GM19025 (cell line): ENCODE results near the gene LHX4.

Source experiments
- ATAC-seq: cut with Tn5 transposase; IDR thresholded peaks from one replicate; pipeline ENCODE4 v1.9.1; 2021; ENCODE audit warnings: mild to moderate bottlenecking, low read depth, moderate library complexity; ENCODE audit not compliant: unreplicated experiment

LHX4 gene

DNA sequence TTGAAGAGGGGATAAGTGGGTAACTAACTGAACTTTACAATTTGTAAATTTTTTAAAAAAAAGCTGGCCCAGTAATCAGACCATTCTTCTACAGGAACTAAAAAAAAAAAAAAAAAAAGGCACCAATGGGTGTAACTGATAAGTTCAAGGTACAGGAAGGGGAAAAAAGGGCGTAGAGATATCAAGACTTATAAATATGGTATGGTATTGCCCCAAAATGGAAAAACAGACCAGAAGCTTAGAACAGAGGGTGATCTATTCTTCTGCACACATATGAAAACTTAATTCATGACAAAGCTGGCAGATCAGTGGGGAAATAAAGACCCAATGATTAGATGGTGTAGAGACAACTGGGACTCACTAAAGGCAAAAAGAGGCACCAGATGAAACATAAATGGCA is 58.9 kb downstream of the LHX4 start:
- no peak for ATAC-seq

DNA sequence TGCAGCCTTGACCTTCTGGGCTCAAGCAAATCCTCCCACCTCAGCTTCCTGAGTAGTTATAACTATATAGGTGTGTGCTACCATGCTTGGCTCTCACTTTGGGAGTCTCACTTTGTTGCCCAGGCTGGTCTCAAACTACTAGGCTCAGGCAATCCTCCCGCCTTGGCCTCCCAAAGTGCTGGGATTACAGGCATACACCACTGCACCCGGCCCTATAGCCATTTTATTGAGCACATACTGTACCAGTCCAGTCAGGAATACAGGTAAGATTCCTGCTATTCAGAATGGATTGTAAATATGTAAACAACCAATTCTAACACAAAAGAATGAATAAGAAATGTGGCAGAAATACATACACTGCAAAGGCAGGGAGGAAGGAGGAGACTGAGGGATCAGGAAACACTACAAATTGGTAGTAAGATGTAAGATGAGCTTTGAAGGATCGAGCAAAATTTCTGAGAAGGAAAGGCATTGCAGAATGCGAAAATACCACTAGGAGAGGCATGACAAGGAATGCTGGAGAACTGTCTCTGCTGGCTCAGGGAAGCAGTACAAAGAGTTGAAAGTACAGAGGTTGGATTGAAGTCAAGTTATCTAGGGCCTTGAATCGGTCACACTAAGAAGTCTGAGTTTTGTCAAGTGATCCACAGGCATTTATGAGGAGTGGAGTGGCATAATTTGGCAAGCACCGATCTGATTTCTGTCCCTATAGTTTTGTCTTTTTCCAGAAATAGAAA is 60.4 kb downstream of the LHX4 start:
- ATAC-seq = no peak

- no peak for ATAC-seq
Observed at GRCh38 chr1:180291004-180291403, 60.9 kb downstream of the LHX4 start.

DNA sequence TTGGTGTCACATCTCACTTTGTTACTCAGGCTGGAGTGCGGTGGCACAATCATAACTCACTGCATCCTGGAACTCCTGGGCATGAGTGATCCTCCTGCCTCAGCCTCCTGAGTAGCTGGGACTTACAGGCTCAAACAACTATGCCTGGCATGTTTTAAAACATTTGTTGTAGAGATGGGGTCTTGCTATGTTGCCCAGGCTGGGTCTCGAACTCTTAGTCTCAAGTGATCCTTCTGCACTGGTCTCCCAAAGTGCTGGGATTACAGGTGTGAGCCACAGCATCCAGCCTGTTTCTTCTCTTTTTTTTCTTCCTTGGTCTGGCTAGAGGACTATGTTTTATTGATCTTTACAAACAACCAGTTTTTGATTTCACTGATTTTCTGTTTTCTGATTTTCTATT is 64.6 kb downstream of the LHX4 start:
- ATAC-seq = no peak

DNA sequence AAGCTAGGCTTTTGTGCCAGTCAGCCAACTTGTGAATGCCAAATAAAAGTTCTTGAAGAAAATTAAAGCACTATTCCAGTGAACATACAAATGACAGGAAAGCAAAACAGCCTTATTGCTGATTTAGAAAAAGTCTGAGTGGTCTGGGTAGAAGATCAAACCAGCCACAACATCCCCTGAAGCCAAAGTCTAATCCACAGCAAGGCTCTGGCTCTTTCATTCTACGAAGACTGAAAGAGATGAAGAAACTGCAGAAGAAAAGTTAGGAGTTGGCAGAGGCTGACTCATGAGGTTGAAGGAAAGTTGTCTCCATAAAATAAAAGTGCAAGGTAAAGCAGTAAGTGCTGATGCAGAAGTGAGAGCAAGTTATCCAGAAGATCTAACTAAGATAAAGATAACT is 65.9 kb downstream of the LHX4 start:
- no peak for ATAC-seq

DNA sequence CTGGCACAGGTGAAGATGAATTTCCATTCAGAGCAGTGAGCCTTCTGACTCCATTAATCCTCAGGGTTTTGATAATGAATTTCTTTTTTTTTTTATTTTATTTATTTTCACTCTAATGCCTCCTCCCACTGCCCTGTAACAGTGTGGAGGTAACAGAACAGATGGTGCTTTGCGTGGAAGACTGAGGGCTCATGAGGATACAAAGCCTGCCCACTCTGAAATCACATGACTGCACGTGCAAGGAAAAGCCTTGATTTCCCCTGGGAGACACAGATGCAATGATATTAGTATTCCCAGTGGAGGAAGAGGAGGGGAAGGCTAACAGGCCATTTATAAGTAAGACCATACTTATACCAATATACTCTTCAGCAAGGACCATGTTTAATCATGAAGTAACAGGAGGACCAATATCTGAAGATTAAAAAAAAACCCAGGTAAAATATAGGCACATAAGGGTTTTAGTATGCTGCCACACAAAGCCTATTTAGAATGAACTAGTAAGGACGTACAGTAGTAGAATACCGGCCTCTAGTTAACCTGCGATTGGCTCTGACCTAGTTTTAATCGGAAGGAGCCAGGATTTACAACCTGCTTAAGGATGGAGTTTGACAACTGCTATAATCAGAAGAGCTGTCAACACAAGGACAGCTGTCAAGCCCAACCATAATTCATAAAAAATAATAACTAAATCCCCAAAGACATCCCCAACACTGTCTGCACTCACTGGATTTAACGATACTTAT is 69.6 kb downstream of the LHX4 start:
- no peak for ATAC-seq

- ATAC-seq = no peak
Observed at GRCh38 chr1:180301135-180301742, 71.2 kb downstream of the LHX4 start.

DNA sequence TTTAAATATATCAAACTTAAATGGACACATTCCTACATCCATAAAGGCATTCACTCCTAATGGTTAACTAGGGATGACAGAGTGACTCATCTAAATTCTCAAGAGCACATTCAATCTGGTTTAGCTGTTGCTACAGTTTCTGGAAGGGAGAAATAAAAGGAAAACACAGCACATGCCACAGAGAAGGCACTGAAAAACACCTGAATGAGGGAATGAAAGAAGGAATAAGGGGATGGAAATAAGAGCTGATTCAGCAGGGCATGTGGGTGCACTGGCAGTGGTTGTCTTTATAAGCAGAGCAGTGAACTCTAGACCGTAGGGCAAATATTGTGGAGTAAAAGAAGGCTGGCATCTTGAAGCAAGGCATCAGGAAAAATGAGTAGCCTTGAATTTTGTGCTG is 79.3 kb downstream of the LHX4 start:
- no peak for ATAC-seq

DNA sequence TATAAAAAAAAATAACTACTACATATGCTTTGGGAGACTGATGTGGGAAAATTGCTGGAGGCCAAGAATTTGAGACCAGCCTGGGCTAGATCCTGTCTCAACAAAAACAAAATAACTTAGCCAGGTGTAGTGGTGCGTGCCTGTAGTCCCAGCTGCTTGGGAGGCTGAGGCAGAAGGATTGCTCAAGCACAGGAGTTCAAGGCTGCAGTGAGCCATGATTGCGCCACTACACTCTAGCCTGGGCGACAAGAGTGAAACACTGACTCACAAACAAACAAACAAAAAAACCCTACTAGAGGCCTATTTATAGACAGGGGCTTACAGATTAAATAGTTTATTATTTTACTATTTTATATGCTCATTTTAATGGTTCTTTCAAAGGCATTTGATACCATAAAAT is 80.0 kb downstream of the LHX4 start:
- ATAC-seq = no peak

- ATAC-seq = no peak
Observed at GRCh38 chr1:180311011-180311730, 81.1 kb downstream of the LHX4 start.

DNA sequence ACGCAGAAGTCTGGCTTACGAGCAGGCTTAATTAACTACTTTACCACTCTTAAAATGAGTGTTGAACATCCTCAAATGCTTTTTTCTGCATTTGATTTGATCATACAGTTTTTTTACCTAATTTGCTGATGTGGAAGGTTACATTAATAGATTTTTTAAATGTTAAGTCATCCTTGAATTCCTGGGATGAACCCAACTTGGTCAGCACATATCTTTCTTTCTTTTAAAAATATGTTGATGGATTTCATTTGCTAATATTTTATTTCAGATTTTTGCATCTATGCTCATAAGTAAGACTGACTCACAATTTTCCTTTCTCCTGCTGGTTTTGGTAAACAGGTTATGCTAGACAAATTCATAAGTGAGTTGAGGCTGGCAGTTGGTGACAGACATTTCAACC is 82.9 kb downstream of the LHX4 start:
- ATAC-seq = no peak

DNA sequence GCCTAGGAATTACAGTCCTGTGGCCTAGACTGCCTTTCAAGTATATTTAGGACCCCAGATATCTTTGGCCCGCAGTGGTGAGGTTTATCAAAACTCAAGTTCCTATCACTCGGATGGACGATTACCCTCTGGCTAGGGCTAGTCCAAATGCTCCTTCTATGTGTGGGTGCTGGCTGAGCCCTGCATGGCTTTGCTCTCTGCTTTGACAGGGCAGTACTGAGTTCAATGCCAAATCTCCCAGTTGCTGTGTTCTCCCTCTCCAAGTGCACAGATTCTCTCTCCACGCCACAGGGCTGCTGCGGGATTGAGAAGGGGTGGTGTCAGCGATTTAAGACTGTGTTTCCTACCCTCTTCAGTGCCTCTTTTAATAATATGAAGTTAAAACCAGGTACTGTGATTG is 97.0 kb downstream of the LHX4 start:
- ATAC-seq = no peak
